Esophagus (tissue), 2 donors: Measurements from ENCODE around the gene CDYL. TPM values are rescaled to one million over a fixed set of nuclear protein-coding genes. Genes with fewer than 3 reads are reported as not detected.

ENCODE experiments used
- H3K27ac ChIP-seq, 2 donors: one replicate each; pipeline ENCODE4 v1.5.1; 2013; ENCODE audit warnings: low read depth in 2 of 2, mild to moderate bottlenecking in 2 of 2, inconsistent platforms in 1 of 2, low read length in 1 of 2, moderate library complexity in 1 of 2
- H3K27me3 ChIP-seq, 2 donors: one replicate each; pipeline ENCODE4 v1.6.1; 2013; ENCODE audit warnings: low read length in 2 of 2, control low read depth in 1 of 2, mild to moderate bottlenecking in 1 of 2; ENCODE audit not compliant: insufficient read depth in 2 of 2, control insufficient read depth in 1 of 2
- H3K36me3 ChIP-seq, 2 donors: one replicate each; pipeline ENCODE4 v1.6.1; 2013; ENCODE audit warnings: low read length in 1 of 2; ENCODE audit not compliant: control insufficient read depth in 2 of 2, insufficient read depth in 2 of 2
- H3K4me1 ChIP-seq, 2 donors: one replicate each; pipeline ENCODE4 v1.6.1; 2013; ENCODE audit warnings: low read length in 1 of 2; ENCODE audit not compliant: control insufficient read depth in 2 of 2, insufficient read depth in 2 of 2
- H3K4me3 ChIP-seq, 2 donors: one replicate each; pipeline ENCODE4 v1.5.1; 2013; ENCODE audit warnings: low read length in 2 of 2, mild to moderate bottlenecking in 2 of 2, low read depth in 1 of 2, moderate library complexity in 1 of 2
- H3K9me3 ChIP-seq, 2 donors: one replicate each; pipeline ENCODE4 v1.6.1; 2013; ENCODE audit warnings: mild to moderate bottlenecking in 2 of 2, low read depth in 1 of 2, low read length in 1 of 2, moderate library complexity in 1 of 2; ENCODE audit not compliant: control insufficient read depth in 2 of 2, insufficient read depth in 1 of 2
- WGBS, 2 donors: extraction: QIAGEN DNeasy Blood & Tissue Kit; methylation state at CpG; one replicate each; pipeline ENCODE4 v1.1.7; 2013; 5-methylcytosine and 5-hydroxymethylcytosine counted together
- polyA plus RNA-seq, 2 donors: library from polyadenylated mRNA; stranded (reverse); fragments of 200-250 nt; gene quantifications; one replicate each; pipeline ENCODE4 v1.2.3, GENCODE V29; 2013
- donor health status: healthy with polysubstance abuse.
- donor health status: Bipolar disorder and iron deficiency.

Gene CDYL
- polyA plus RNA-seq, 2 donors = 9.0 to 10.5 TPM

DNA sequence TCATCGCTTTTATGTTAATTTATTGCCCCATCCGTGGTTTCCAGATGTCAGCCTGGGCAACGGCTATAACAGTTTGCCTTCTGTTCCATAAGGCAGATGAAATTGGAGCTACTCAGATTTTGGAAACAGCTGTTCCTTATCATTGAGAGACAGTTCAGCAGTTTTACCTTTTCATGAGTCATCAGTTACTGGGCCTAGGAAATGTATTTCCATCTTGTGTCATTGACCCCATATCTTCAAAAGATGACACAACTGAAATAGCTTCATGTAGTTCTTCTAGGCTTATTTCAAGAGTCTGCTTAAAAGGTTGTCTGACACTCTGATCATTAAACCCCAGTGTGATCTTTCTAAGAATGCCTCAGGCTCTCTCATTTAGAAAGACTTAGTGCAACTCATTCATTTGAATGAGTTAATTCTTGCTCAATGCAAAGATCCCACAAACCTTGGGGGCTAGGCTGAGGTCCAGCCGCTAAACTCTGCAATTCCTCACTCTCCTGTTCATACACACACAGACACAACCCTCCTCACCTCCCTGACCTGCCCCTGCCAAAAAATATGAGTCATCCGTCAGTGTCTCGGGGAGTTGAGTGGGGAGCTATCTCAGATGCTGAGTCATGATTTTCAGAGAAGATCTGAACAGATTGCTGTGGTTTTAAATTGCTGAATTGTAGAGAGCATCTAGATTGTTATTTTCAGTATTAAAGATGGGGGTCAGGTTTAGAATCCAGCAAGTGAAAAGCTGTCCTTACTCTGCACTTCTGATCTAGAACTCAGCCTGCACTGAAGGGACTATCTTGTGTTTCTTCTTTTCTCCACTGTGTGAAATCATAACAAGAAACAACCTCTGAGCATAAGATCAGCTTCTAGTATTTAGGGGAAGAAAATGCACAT is 165.8 kb downstream of the CDYL start:
- 28 to 31% methylated on average over 6 of the region's 6 CpGs for WGBS, 2 donors
- no peak overlapping the region for H3K27ac ChIP-seq

DNA sequence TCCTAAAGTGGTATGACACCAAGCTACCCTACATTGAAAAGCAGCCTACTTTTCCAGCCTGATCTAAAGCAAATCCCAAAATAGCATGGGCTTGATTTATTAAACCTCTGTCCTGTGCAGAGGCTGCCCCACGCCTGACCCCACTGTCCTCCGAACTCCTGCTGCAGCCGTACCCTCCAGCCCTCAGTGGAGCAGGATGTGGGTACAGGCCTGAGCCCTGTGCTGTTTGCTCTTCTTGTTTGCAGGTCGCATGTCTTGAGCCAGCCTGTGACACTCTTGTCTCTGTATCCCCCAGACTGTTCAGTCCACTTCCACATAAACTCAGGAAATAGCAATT is 166.4 kb downstream of the CDYL start:
- H3K27ac ChIP-seq = peak overlapping the region in 1 of 2 donors; percentile 50
- H3K36me3 ChIP-seq = peaks cover 0 to 26% of the 10 kb centered on the region in 2 donors
- peaks cover 0 to 6% of the 10 kb centered on the region in 2 donors for H3K4me1 ChIP-seq
- H3K4me3 ChIP-seq = no peak overlapping the region
- no peaks in the 10 kb centered on the region for H3K9me3 ChIP-seq
- H3K27me3 ChIP-seq = no peaks in the 10 kb centered on the region
- 69 to 77% methylated on average over 4 of the region's 4 CpGs for WGBS, 2 donors

More for the DNA sequence above, 165.8 kb downstream of the CDYL start:
- no peak overlapping the region for H3K4me3 ChIP-seq
- peaks cover 0 to 6% of the 10 kb centered on the region in 2 donors for H3K4me1 ChIP-seq
- H3K36me3 ChIP-seq = peaks cover 0 to 21% of the 10 kb centered on the region in 2 donors
- no peaks in the 10 kb centered on the region for H3K9me3 ChIP-seq
- H3K27me3 ChIP-seq = no peaks in the 10 kb centered on the region

DNA sequence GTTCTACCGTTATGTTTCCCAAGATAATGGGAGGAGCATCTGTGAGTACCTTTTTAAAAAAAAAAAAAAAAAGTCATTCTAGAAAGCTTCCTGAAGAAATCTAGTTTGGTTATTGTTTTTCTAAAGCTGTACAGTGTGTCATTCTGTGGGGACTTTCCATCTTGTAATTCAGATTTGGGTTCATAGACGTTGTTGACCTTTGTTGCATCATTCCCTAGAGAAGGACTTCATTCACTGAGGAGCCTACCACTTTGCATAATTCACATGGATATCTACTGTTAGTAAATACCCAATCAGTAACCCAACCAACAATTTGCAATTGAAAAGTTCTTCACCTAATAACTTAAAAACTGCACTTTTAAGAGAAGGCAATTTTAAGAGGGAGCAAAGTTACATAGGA is 167.5 kb downstream of the CDYL start:
- H3K4me1 ChIP-seq = peaks cover 0 to 6% of the 10 kb centered on the region in 2 donors
- 61 to 65% methylated on average over 2 of the region's 2 CpGs for WGBS, 2 donors
- H3K27ac ChIP-seq = no peak overlapping the region
- H3K9me3 ChIP-seq = no peaks in the 10 kb centered on the region
- no peaks in the 10 kb centered on the region for H3K27me3 ChIP-seq
- no peak overlapping the region for H3K4me3 ChIP-seq
- peaks cover 0 to 33% of the 10 kb centered on the region in 2 donors for H3K36me3 ChIP-seq

DNA sequence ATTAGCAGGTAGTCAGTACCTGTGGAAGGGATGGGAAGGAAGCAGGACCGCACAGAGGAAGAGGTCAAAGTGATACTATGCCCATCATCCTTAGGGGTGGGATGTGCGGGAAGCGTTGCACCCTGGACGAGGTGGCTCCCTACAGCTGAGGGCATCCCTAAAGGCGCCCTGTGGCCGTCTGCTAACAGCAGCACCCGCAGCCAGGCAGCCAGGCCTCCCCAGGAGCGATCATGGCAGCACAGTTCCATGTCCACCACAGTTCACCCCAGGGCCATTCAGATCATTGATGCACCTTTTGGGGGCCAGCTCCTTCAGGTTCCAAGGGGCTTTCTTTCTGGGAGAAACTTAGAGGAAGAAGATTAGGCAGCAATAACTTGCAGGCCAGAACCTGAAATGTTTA is 168.1 kb downstream of the CDYL start:
- peaks cover 0 to 6% of the 10 kb centered on the region in 2 donors for H3K4me1 ChIP-seq
- no peaks in the 10 kb centered on the region for H3K27me3 ChIP-seq
- no peak overlapping the region for H3K27ac ChIP-seq
- 97 to 98% methylated on average over 8 of the region's 8 CpGs for WGBS, 2 donors
- no peaks in the 10 kb centered on the region for H3K9me3 ChIP-seq
- peaks cover 0 to 33% of the 10 kb centered on the region in 2 donors for H3K36me3 ChIP-seq
- no peak overlapping the region for H3K4me3 ChIP-seq

DNA sequence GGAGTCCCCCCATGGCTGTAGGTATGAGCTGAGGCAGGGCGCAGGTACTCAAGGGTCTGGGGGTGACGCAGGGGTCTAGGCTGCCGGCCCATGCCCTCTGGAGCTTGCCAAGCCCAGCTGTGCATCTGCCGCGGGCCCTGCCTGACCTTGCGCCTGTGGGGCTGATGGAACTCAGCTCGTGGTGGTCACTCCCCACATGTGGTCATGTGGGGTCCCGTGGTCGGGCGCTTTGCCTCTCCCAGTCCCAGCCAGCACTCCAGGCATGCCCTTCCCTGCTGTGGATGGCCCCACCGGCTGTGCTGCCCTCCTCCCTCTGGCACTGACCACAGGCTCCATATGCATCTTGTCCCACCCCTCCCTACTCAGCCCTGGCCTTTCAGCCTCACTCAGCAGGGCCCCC is 170.3 kb downstream of the CDYL start:
- 93 to 97% methylated on average over 11 of the region's 11 CpGs for WGBS, 2 donors
- peaks cover 0 to 38% of the 10 kb centered on the region in 2 donors for H3K36me3 ChIP-seq
- peaks cover 0 to 8% of the 10 kb centered on the region in 2 donors for H3K4me1 ChIP-seq
- no peak overlapping the region for H3K4me3 ChIP-seq
- no peaks in the 10 kb centered on the region for H3K9me3 ChIP-seq
- H3K27me3 ChIP-seq = no peaks in the 10 kb centered on the region
- no peak overlapping the region for H3K27ac ChIP-seq

DNA sequence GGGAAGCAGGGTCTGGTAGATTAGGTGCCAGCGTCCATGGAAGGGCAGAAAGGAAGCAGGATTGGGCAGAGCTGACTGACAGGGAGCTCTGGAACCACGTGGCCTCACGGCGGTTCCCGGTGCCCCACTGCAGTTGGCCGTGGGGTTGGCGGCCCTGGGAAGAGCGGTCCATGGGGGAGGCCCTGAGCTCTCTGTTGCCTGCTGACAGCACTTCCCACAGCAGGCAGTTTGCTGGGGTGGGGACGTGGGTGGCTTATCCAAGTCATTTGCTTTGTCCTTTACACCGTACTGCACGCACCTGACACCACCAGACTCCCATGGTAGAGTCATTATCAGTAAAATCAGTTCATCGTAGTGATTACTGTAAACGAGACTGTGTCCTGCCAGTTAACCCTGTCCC is 171.5 kb downstream of the CDYL start:
- 91 to 94% methylated on average over 13 of the region's 13 CpGs for WGBS, 2 donors
- Histone ChIP-seq H3K4me1 (peaks cover 0 to 5% of the 10 kb centered on the region in 2 donors), H3K36me3 (peaks cover 0 to 42% of the 10 kb centered on the region in 2 donors), H3K27ac (no peak overlapping the region), H3K9me3 (no peaks in the 10 kb centered on the region), H3K27me3 (no peaks in the 10 kb centered on the region), H3K4me3 (no peak overlapping the region)

DNA sequence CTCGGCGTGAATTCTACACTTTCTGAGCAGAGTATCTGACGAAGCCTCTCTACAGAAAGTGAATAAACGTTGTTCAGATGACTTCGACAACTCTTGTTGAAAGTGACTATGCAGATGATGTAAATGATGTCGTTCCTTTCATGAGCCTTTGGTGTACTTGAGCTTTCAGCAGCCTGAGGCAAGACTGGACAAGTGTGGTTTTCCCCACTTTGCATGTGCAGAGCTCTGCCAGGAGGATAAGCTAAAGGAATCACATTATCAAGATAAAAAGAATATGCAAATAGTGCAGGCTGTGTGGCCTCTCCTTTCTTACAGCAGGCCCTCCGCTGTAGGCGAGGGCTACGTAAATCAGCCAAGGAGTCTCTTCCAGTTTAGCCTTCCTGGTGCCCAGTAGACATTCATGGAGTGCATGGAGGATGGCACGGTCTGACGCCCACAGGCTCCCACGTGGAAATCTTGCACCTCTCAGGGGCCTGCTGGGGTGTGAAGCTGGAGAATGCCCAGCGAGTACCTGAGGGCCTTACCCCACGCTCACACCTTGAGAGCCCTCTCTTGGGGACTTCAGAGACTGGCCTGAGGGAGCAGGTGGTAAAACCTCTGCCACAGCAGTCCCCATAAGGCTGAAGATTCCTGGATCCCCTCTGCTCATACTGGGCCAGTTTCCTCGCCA is 172.7 kb downstream of the CDYL start:
- 84% methylated on average over 15 of the region's 15 CpGs for WGBS, 2 donors
- Histone ChIP-seq H3K4me1 (peaks cover 0 to 3% of the 10 kb centered on the region in 2 donors), H3K27ac (no peak overlapping the region), H3K9me3 (no peaks in the 10 kb centered on the region), H3K4me3 (no peak overlapping the region), H3K27me3 (no peaks in the 10 kb centered on the region), H3K36me3 (peaks cover 5 to 48% of the 10 kb centered on the region in 2 donors)

DNA sequence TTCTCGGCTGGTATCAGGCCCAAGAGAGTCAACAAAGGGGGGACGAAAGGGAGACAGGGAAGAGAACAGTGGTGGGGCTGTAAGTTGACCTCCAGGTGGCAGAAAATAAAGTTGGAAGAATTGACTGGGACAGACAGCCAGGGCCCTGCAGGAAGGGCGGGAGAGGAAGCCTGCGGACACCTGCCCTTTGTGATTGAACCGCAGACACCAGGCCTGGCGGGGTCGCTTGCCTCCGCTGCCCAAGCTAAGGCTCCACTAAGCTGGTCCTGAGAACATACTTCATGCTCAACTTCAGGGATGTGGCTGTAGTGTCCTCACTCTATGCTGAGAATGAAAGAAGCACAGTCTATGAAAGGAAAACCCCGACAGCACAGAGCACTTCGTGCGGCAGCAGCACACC is 173.9 kb downstream of the CDYL start:
- WGBS, 2 donors = 97% methylated on average over 11 of the region's 11 CpGs
- H3K36me3 ChIP-seq = peaks cover 5 to 45% of the 10 kb centered on the region in 2 donors
- peaks cover 0 to 3% of the 10 kb centered on the region in 2 donors for H3K4me1 ChIP-seq
- H3K4me3 ChIP-seq = no peak overlapping the region
- H3K27ac ChIP-seq = no peak overlapping the region
- no peaks in the 10 kb centered on the region for H3K9me3 ChIP-seq
- no peaks in the 10 kb centered on the region for H3K27me3 ChIP-seq

DNA sequence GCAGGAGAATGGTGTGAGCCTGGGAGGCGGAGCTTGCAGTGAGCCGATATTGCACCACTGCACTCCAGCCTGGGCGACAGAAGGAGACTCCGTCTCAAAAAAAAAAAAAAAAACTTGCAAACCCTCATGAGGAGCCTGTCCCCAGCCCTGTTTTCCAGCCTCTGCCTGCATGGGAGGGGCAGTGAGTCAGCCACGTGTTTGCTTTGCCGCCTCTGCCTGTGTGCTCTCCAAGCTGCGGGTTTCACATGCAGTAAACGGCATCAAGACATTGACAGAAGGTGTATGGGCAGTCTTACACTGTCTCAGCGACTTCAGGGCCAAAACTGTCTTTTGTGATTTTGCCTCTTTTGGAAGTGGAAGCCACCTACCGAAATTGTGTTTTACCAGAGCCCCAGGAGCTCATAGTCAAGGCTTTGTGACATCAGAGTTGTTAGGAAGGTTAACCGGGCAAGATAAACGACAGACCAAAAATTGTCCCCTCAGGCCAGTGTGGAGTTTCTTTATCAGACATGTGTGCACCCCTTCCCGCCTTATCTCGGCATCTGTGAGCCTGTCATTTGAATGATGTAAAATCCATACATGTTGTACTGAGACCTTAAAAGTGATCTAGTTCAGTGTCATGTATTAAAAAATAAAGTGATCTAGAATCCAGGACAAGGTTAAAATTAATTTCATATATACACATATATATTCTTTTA is 174.8 kb downstream of the CDYL start:
- no peak overlapping the region for H3K27ac ChIP-seq
- H3K36me3 ChIP-seq = peaks cover 5 to 37% of the 10 kb centered on the region in 2 donors
- H3K27me3 ChIP-seq = no peaks in the 10 kb centered on the region
- no peak overlapping the region for H3K4me3 ChIP-seq
- H3K4me1 ChIP-seq = peaks cover 0 to 3% of the 10 kb centered on the region in 2 donors
- WGBS, 2 donors = 82% methylated on average over 14 of the region's 14 CpGs
- no peaks in the 10 kb centered on the region for H3K9me3 ChIP-seq
